H1 (cell line): Measurements from ENCODE around the gene CLDN16. TPM values are rescaled to one million over a fixed set of nuclear protein-coding genes. Genes with fewer than 3 reads are reported as not detected.

Experiments
- CTCF ChIA-PET: fragments of 300-600 bp; sonication (Branson Sonifier 250); formaldehyde crosslinking; loops from one replicate; lab custom pipeline; 2021; ENCODE audit not compliant: partially characterized antibody; lab: Charles Lee
- POLR2A ChIA-PET: fragments of 300-600 bp; sonication (Branson Sonifier 250); formaldehyde crosslinking; loops from one replicate; lab custom pipeline; 2021; ENCODE audit warnings: inconsistent platforms; ENCODE audit not compliant: partially characterized antibody; lab: Charles Lee
- DNase-seq, 2 experiments: peaks; one replicate each; pipeline versions ENCODE4 v3.0.0 to v3.0.0-alpha.2; 2010 to 2022; ENCODE audit warnings: low spot score in 2 of 2, low read depth in 1 of 2, mixed read lengths in 1 of 2
- FAIRE-seq: peaks from 2 replicates; lab custom pipeline; 2011; peaks lifted over from hg19 to GRCh38; lab: Jason Lieb, UNC
- H2AFZ ChIP-seq: 2 replicates; pipeline ENCODE4 v1.8.1; 2012; ENCODE audit warnings: low read length, inconsistent platforms
- H2AK5ac ChIP-seq: 2 replicates; pipeline ENCODE4 v1.6.1; 2013; ENCODE audit warnings: low read depth, low read length
- H2BK120ac ChIP-seq: replicated peaks from 2 replicates; pipeline ENCODE3; 2013; ENCODE audit warnings: low read depth, low read length, inconsistent platforms
- H2BK12ac ChIP-seq: 2 replicates; pipeline ENCODE4 v1.6.1; 2013; ENCODE audit warnings: low read depth, low read length
- H2BK15ac ChIP-seq: 2 replicates; pipeline ENCODE4 v1.6.1; 2013; ENCODE audit warnings: low read length
- H2BK20ac ChIP-seq: 2 replicates; pipeline ENCODE4 v1.6.1; 2013; ENCODE audit warnings: low read length
- H2BK5ac ChIP-seq: 2 replicates; pipeline ENCODE4 v1.6.1; 2013; ENCODE audit warnings: low read depth, low read length
- H3K14ac ChIP-seq: 2 replicates; pipeline ENCODE4 v1.6.1; 2013; ENCODE audit warnings: inconsistent platforms; ENCODE audit not compliant: insufficient read length
- H3K18ac ChIP-seq: 2 replicates; pipeline ENCODE4 v1.6.1; 2013; ENCODE audit warnings: low read length; ENCODE audit errors: extremely low read depth
- H3K23ac ChIP-seq: 2 replicates; pipeline ENCODE4 v1.6.1; 2013; ENCODE audit warnings: inconsistent platforms; ENCODE audit not compliant: insufficient read length
- H3K23me2 ChIP-seq: 2 replicates; pipeline ENCODE4 v1.6.1; 2013; ENCODE audit warnings: low read depth, low read length
- H3K27ac ChIP-seq: 2 replicates; pipeline ENCODE4 v1.6.1; 2011; ENCODE audit warnings: low read depth, low read length, inconsistent platforms
- H3K27me3 ChIP-seq, 4 experiments: replicated peaks in 1 of 4; 1 replicate in 1 of 4; 2 replicates in 3 of 4; pipeline versions ENCODE4 v1.6.1 to v1.8.1; 2011 to 2013; ENCODE audit warnings: low read length in 3 of 4, mild to moderate bottlenecking in 3 of 4, inconsistent platforms in 2 of 4, mixed read lengths in 2 of 4, moderate library complexity in 1 of 4; ENCODE audit not compliant: control insufficient read depth in 3 of 4, insufficient read depth in 3 of 4; ENCODE audit errors: extremely low read depth in 1 of 4
- H3K36me3 ChIP-seq, 4 experiments: 2 replicates each; pipeline versions ENCODE4 v1.6.1 to v1.8.1; 2011 to 2013; ENCODE audit warnings: mild to moderate bottlenecking in 4 of 4, low read length in 3 of 4, moderate library complexity in 2 of 4, control low read depth in 1 of 4, inconsistent platforms in 1 of 4; ENCODE audit not compliant: insufficient read depth in 4 of 4, control insufficient read depth in 2 of 4
- H3K4ac ChIP-seq: replicated peaks from 2 replicates; pipeline ENCODE3; 2013; ENCODE audit warnings: low read length, low read depth, mixed read lengths, inconsistent platforms; ENCODE audit not compliant: insufficient read length
- H3K4me1 ChIP-seq, 4 experiments: replicated peaks in 1 of 4; 1 replicate in 1 of 4; 2 replicates in 3 of 4; pipeline versions ENCODE4 v1.6.1 to v1.8.1; 2011 to 2013; ENCODE audit warnings: low read length in 3 of 4, inconsistent platforms in 2 of 4, mixed read lengths in 1 of 4; ENCODE audit not compliant: insufficient read depth in 4 of 4, control insufficient read depth in 3 of 4
- H3K4me2 ChIP-seq, 2 experiments: 2 replicates each; pipeline versions ENCODE4 v1.6.1 to v1.8.1; 2011 to 2013; ENCODE audit warnings: low read depth in 2 of 2, low read length in 2 of 2, control low read depth in 1 of 2, inconsistent platforms in 1 of 2, mild to moderate bottlenecking in 1 of 2; ENCODE audit not compliant: insufficient read depth in 1 of 2
- H3K4me3 ChIP-seq, 4 experiments: fragments of 200-600, 300-600 bp in 1 of 4; sonication (generic), shearing (Covaris generic), sonication (Bioruptor Twin) in 1 of 4; 2 replicates each; pipeline versions ENCODE4 v1.5.1 to v1.8.1; 2011 to 2016; ENCODE audit warnings: low read length in 4 of 4, low read depth in 3 of 4, control low read depth in 2 of 4, inconsistent platforms in 2 of 4, mild to moderate bottlenecking in 2 of 4, mixed read lengths in 1 of 4, moderate library complexity in 1 of 4; ENCODE audit not compliant: insufficient read depth in 2 of 4; ENCODE audit errors: extremely low read depth in 1 of 4
- H3K56ac ChIP-seq: replicated peaks from 2 replicates; pipeline ENCODE3; 2013; ENCODE audit warnings: low read depth, mild to moderate bottlenecking, mixed read lengths, low read length, inconsistent platforms; ENCODE audit not compliant: insufficient read length
- H3K79me1 ChIP-seq: 2 replicates; pipeline ENCODE4 v1.6.1; 2013; ENCODE audit warnings: low read depth, low read length, control low read depth
- H3K79me2 ChIP-seq, 2 experiments: 2 replicates each; pipeline versions ENCODE4 v1.6.1 to v1.8.1; 2012 to 2013; ENCODE audit warnings: low read length in 2 of 2, mild to moderate bottlenecking in 2 of 2, inconsistent platforms in 1 of 2; ENCODE audit not compliant: insufficient read depth in 2 of 2, control insufficient read depth in 1 of 2
- H3K9ac ChIP-seq, 4 experiments: replicated peaks in 1 of 4; 1 replicate in 1 of 4; 2 replicates in 3 of 4; pipeline versions ENCODE4 v1.6.1 to v1.8.1; 2011 to 2013; ENCODE audit warnings: low read depth in 3 of 4, low read length in 3 of 4, control low read depth in 2 of 4, mild to moderate bottlenecking in 2 of 4, moderate library complexity in 2 of 4, inconsistent platforms in 1 of 4; ENCODE audit errors: extremely low read depth in 1 of 4
- H3K9me3 ChIP-seq, 2 experiments: 2 replicates each; pipeline versions ENCODE4 v1.6.1 to v1.8.1; 2012 to 2013; ENCODE audit warnings: mild to moderate bottlenecking in 2 of 2, moderate library complexity in 2 of 2, control low read depth in 1 of 2, inconsistent platforms in 1 of 2, low read depth in 1 of 2, low read length in 1 of 2, mixed read lengths in 1 of 2; ENCODE audit not compliant: insufficient read depth in 2 of 2
- H4K20me1 ChIP-seq, 2 experiments: replicated peaks in 1 of 2; 2 replicates each; pipeline versions ENCODE3 to v1.8.1; 2011 to 2013; ENCODE audit warnings: inconsistent platforms in 2 of 2, low read length in 2 of 2, mild to moderate bottlenecking in 1 of 2; ENCODE audit not compliant: insufficient read depth in 2 of 2, control insufficient read depth in 1 of 2
- H4K5ac ChIP-seq: 2 replicates; pipeline ENCODE4 v1.6.1; 2013; ENCODE audit warnings: low read length, low read depth, mixed read lengths, inconsistent platforms; ENCODE audit not compliant: insufficient read length
- H4K8ac ChIP-seq: 2 replicates; pipeline ENCODE4 v1.8.0; 2013; ENCODE audit warnings: mild to moderate bottlenecking, moderate library complexity, low read length, inconsistent platforms; ENCODE audit not compliant: insufficient read depth; ENCODE audit errors: extremely low read depth
- H4K91ac ChIP-seq: replicated peaks from 2 replicates; pipeline ENCODE3; 2013; ENCODE audit warnings: low read length, mixed read lengths, inconsistent platforms; ENCODE audit not compliant: insufficient read length
- CBX8 ChIP-seq: fragments of 300-800, 300-1000 bp; sonication (generic); IDR thresholded peaks from 2 replicates; pipeline ENCODE4 v1.7.1; 2016; ENCODE audit warnings: low read depth, low read length, borderline replicate concordance
- CHD2 ChIP-seq: IDR thresholded peaks from 2 replicates; pipeline ENCODE4 v1.6.1; 2012; ENCODE audit warnings: low read length, improper control_type of control experiment
- EZH2 ChIP-seq: fragments of 200-600 bp; sonication (generic); IDR thresholded peaks from 2 replicates; pipeline ENCODE4 v1.7.1; 2012; ENCODE audit warnings: low read depth, mild to moderate bottlenecking, moderate library complexity, low read length, inconsistent platforms; ENCODE audit not compliant: severe bottlenecking
- RAD21 ChIP-seq, 2 experiments: IDR thresholded peaks in 1 of 2; conservative IDR thresholded peaks in 1 of 2; 2 replicates each; pipeline ENCODE4 v1.6.1; 2011; ENCODE audit warnings: low read depth in 2 of 2, low read length in 2 of 2, improper control_type of control experiment in 1 of 2, inconsistent platforms in 1 of 2, mild to moderate bottlenecking in 1 of 2, moderate library complexity in 1 of 2
- SAP30 ChIP-seq: fragments of 300-600 bp; sonication (generic); IDR thresholded peaks from 2 replicates; pipeline ENCODE4 v1.7.1; 2012; ENCODE audit warnings: low read length, moderate library complexity, mild to moderate bottlenecking, inconsistent platforms; ENCODE audit not compliant: insufficient read depth, insufficient replicate concordance
- SIX5 ChIP-seq: IDR thresholded peaks from 2 replicates; pipeline ENCODE4 v1.6.1; 2011; ENCODE audit warnings: mild to moderate bottlenecking, low read depth, low read length
- ZNF274 ChIP-seq: IDR thresholded peaks from 2 replicates; pipeline ENCODE4 v1.7.0; 2012; ENCODE audit warnings: low read length, borderline replicate concordance; ENCODE audit errors: extremely low read depth
- WGBS, 2 experiments: shearing (Covaris generic) in 1 of 2; methylation state at CpG; one replicate each; pipeline versions ENCODE4 v1.1.6 to v1.1.7; 2013 to 2015; ENCODE audit warnings: low lambda C conversion rate in 2 of 2, mixed read lengths in 2 of 2, inconsistent platforms in 1 of 2, low coverage in 1 of 2, missing lambda C conversion rate in 1 of 2; ENCODE audit not compliant: insufficient replicate concordance in 2 of 2, insufficient coverage in 1 of 2, insufficient read length in 1 of 2; ENCODE audit errors: extremely low coverage in 1 of 2, missing lambda C conversion rate in 1 of 2; 5-methylcytosine and 5-hydroxymethylcytosine counted together
- polyA plus RNA-seq, 7 experiments: library from polyadenylated mRNA; depleted of rRNA in 3 of 7; stranded (reverse) in 5 of 7; unstranded in 2 of 7; fragments of >200 nt in 5 of 7; fragments of 200-250 nt in 2 of 7; gene quantifications; 1 replicate in 5 of 7; 2 replicates in 1 of 7; 4 replicates in 1 of 7; pipeline versions ENCODE4 v1.2.1 to v1.2.3, GENCODE V29; 2011 to 2013; ENCODE audit warnings: missing spikeins in 2 of 7, mixed read lengths in 2 of 7
- total RNA-seq: library from RNA; stranded (reverse); fragmentation: NEBNext Ultra II Directional; extraction: Animal tissue kit (Norgen Biotek cat#: 25700); gene quantifications from 2 replicates; pipeline ENCODE4 v1.2.1, GENCODE V29; 2021
- TF ChIP-seq, protein P1 (sequence below): IDR thresholded peaks from 2 replicates; pipeline ENCODE4 v1.6.1; 2012; ENCODE audit warnings: low read length, inconsistent platforms

The CLDN16 gene
- total and polyA plus RNA-seq, 2 of the 8 experiments (the other 6 are each of a cell fraction or from before 2014, with no cell fraction given): not detected

- peaks cover 0 to 9% (median 2%) of the 10 kb centered on the region in 4 experiments; a peak in 2 of 7 replicates for H3K4me1 ChIP-seq
- H3K79me1 ChIP-seq: no peaks in the 10 kb centered on the region
- no peaks in the 10 kb centered on the region; a peak in 1 of 7 replicates for H3K27me3 ChIP-seq
- no peaks in the 10 kb centered on the region for H3K23me2 ChIP-seq
- H3K9ac ChIP-seq: no peak overlapping the region
- WGBS, 2 experiments: 95% methylated on average over 2 of the region's 2 CpGs; no CpG with 5 or more reads in 1 of the 2 experiments
- H3K79me2 ChIP-seq: no peaks in the 10 kb centered on the region
- no peak overlapping the region for H3K14ac ChIP-seq
- H3K9me3 ChIP-seq: no peaks in the 10 kb centered on the region
- no peak overlapping the region for H2AFZ ChIP-seq
- H4K5ac ChIP-seq: no peak overlapping the region
- H3K56ac ChIP-seq: no peak overlapping the region
- no peak overlapping the region for H2BK120ac ChIP-seq
- no peak overlapping the region for H4K8ac ChIP-seq
- no peaks in the 10 kb centered on the region for H3K36me3 ChIP-seq
- no peak overlapping the region for H3K4me3 ChIP-seq
- CTCF ChIA-PET: interaction anchor here (0.9 to 2.5 kb wide), 5 partner anchors 23 to 398 kb away, joined by 3 to 9 read pairs (median 4); no protein-coding TSS in a partner anchor
- no peak overlapping the region for H2BK20ac ChIP-seq
- FAIRE-seq (no peak), DNase-seq (no peak)
- TF ChIP-seq RAD21 (IDR thresholded peaks at IDR 0.05 in 1 of 2, conservative IDR thresholded peaks at IDR 0.05 in 1 of 2; ENCODE audit: low read depth in 2 of 2, low read length in 2 of 2): no peak
- no peak for TF ChIP-seq CBX8
- no peak for TF ChIP-seq SIX5
- TF ChIP-seq SAP30: no peak
- no peak for TF ChIP-seq ZNF274
- no peak for TF ChIP-seq EZH2
- TF ChIP-seq CHD2: no peak
- TF ChIP-seq, protein P1, sequence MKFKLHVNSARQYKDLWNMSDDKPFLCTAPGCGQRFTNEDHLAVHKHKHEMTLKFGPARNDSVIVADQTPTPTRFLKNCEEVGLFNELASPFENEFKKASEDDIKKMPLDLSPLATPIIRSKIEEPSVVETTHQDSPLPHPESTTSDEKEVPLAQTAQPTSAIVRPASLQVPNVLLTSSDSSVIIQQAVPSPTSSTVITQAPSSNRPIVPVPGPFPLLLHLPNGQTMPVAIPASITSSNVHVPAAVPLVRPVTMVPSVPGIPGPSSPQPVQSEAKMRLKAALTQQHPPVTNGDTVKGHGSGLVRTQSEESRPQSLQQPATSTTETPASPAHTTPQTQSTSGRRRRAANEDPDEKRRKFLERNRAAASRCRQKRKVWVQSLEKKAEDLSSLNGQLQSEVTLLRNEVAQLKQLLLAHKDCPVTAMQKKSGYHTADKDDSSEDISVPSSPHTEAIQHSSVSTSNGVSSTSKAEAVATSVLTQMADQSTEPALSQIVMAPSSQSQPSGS: no peak
- H2BK12ac ChIP-seq: no peak overlapping the region
- no peak overlapping the region for H3K4ac ChIP-seq
- no peak overlapping the region for H2AK5ac ChIP-seq
- POLR2A ChIA-PET: no interaction called here
- H3K23ac ChIP-seq: no peak overlapping the region
- no peak overlapping the region for H3K4me2 ChIP-seq
- no peak overlapping the region for H4K91ac ChIP-seq
- H2BK5ac ChIP-seq: no peak overlapping the region
- no peak overlapping the region for H3K18ac ChIP-seq
- H2BK15ac ChIP-seq: no peak overlapping the region
- no peak overlapping the region for H3K27ac ChIP-seq
- no peaks in the 10 kb centered on the region for H4K20me1 ChIP-seq
These were observed 28.1 kb upstream of the CLDN16 start for GRCh38 chr3:190359813-190360212.
